Measurements from ENCODE around the gene IL16. TPM values are rescaled to one million over a fixed set of nuclear protein-coding genes. Genes with fewer than 3 reads are reported as not detected.
A peak's percentile ranks its signal among the peaks of the same experiment; 100 is the strongest.

The IL16 gene
- total RNA-seq, 2 experiments from 2014 or later, result 76.0 to 81.3 TPM

DNA sequence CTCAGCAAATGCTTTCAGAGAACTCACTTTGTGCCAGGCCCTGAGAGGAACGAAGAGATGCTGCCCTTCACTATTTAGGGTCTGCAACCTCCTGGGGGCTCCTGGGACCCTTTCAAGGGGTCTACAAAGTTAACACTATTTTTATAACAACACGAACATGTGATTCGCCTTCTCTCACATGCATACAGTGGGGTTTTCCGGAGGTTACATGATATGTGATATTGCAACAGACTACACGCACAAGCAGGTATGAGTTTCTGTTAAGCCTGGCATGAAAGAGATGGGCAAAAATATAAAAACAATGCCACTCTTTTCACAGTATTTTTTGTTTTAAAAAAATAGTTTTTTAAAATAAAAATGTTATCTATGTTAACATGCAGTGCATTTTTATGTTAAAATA, 117.0 kb downstream of the IL16 start:
- no TSS peak for BruUV-seq (replicated peaks)
- H3K9me3 ChIP-seq (ENCODE audit: low read length), result no peaks in the 10 kb centered on the region
- peaks cover 6% of the 10 kb centered on the region; the same call in 1 of the 2 replicates for H4K20me1 ChIP-seq (ENCODE audit: insufficient read depth, low read length)
- TF ChIP-seq EZH2phosphoT487 (IDR thresholded peaks at IDR 0.05; ENCODE audit: borderline replicate concordance, low read depth, low read length), result no peak
- TF ChIP-seq, protein P1, sequence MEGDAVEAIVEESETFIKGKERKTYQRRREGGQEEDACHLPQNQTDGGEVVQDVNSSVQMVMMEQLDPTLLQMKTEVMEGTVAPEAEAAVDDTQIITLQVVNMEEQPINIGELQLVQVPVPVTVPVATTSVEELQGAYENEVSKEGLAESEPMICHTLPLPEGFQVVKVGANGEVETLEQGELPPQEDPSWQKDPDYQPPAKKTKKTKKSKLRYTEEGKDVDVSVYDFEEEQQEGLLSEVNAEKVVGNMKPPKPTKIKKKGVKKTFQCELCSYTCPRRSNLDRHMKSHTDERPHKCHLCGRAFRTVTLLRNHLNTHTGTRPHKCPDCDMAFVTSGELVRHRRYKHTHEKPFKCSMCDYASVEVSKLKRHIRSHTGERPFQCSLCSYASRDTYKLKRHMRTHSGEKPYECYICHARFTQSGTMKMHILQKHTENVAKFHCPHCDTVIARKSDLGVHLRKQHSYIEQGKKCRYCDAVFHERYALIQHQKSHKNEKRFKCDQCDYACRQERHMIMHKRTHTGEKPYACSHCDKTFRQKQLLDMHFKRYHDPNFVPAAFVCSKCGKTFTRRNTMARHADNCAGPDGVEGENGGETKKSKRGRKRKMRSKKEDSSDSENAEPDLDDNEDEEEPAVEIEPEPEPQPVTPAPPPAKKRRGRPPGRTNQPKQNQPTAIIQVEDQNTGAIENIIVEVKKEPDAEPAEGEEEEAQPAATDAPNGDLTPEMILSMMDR (conservative IDR thresholded peaks at IDR 0.05; ENCODE audit: low read length), result no peak
- H3K4me3 ChIP-seq (ENCODE audit: low read depth, low read length, poor library complexity, severe bottlenecking), result no peak overlapping the region
- ChIA-PET CTCF (ENCODE audit: unreplicated experiment) (interaction anchor here (1.0 kb wide), 1 partner anchor 15 kb away, joined by 3 read pairs; no protein-coding TSS in a partner anchor), POLR2A (interaction anchor here (1.0 kb wide), 1 partner anchor 15 kb away, joined by 3 read pairs; no protein-coding TSS in a partner anchor)
- no peak overlapping the region for H3K4me2 ChIP-seq (ENCODE audit: low read length)
- no peaks in the 10 kb centered on the region for H3K9me2 ChIP-seq (ENCODE audit: insufficient read depth, low read length)
- DNase-seq (ENCODE audit: low spot score), result no peak
- H3K79me2 ChIP-seq (ENCODE audit: insufficient read depth, low read depth, low read length), result no peaks in the 10 kb centered on the region
- peaks cover 72% of the 10 kb centered on the region for H3K36me3 ChIP-seq (ENCODE audit: insufficient read depth, low read length)
- intact Hi-C loops (cut with micrococcal nuclease; ENCODE audit: unreplicated experiment), result no loop called here
- no peak overlapping the region for H3K27ac ChIP-seq (ENCODE audit: low read depth, low read length, poor library complexity, severe bottlenecking)
- no peak overlapping the region for H2AFZ ChIP-seq (ENCODE audit: low read length)
- peaks cover 69% of the 10 kb centered on the region for H3K4me1 ChIP-seq (ENCODE audit: insufficient read depth, low read length, poor library complexity, severe bottlenecking)

DNA sequence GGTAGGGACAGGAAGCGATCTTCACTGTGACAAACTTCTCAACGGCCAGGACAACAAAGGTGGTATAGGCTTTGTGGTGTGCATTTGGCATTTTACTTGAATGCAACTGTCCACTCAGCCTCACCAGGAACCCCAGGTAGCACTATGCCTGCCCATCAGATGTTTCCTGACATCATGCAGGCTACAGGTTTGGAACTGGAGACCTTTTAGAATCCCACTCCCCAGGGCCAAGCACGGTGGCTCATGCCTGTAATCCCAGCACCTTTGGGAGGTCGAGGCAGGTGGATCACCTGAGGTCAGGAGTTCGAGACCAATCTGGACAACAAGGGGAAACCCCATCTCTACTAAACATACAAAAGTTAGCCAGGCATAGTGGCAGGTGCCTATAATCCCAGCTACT, 117.7 kb downstream of the IL16 start:
- no peaks in the 10 kb centered on the region for H3K9me2 ChIP-seq (ENCODE audit: insufficient read depth, low read length)
- no TSS peak for BruUV-seq (replicated peaks)
- H3K4me3 ChIP-seq (ENCODE audit: low read depth, low read length, poor library complexity, severe bottlenecking), result no peak overlapping the region
- no peaks in the 10 kb centered on the region for H3K79me2 ChIP-seq (ENCODE audit: insufficient read depth, low read depth, low read length)
- ChIA-PET POLR2A (interaction anchor here (1.4 kb wide), 1 partner anchor 13 kb away, joined by 5 read pairs; no protein-coding TSS in a partner anchor), CTCF (ENCODE audit: unreplicated experiment) (no interaction called here)
- H3K9me3 ChIP-seq (ENCODE audit: low read length), result no peaks in the 10 kb centered on the region
- H3K4me1 ChIP-seq (ENCODE audit: insufficient read depth, low read length, poor library complexity, severe bottlenecking), result peaks cover 76% of the 10 kb centered on the region
- DNase-seq (ENCODE audit: low spot score), result no peak
- H3K4me2 ChIP-seq (ENCODE audit: low read length), result no peak overlapping the region
- no peak overlapping the region for H2AFZ ChIP-seq (ENCODE audit: low read length)
- H3K36me3 ChIP-seq (ENCODE audit: insufficient read depth, low read length), result peaks cover 72% of the 10 kb centered on the region
- TF ChIP-seq, protein P1 (conservative IDR thresholded peaks at IDR 0.05; ENCODE audit: low read length), result no peak
- TF ChIP-seq EZH2phosphoT487 (IDR thresholded peaks at IDR 0.05; ENCODE audit: borderline replicate concordance, low read depth, low read length), result no peak
- H4K20me1 ChIP-seq (ENCODE audit: insufficient read depth, low read length), result peaks cover 6% of the 10 kb centered on the region; the same call in 1 of the 2 replicates
- no peak overlapping the region for H3K27ac ChIP-seq (ENCODE audit: low read depth, low read length, poor library complexity, severe bottlenecking)
- intact Hi-C loops (cut with micrococcal nuclease; ENCODE audit: unreplicated experiment), result no loop called here

DNA sequence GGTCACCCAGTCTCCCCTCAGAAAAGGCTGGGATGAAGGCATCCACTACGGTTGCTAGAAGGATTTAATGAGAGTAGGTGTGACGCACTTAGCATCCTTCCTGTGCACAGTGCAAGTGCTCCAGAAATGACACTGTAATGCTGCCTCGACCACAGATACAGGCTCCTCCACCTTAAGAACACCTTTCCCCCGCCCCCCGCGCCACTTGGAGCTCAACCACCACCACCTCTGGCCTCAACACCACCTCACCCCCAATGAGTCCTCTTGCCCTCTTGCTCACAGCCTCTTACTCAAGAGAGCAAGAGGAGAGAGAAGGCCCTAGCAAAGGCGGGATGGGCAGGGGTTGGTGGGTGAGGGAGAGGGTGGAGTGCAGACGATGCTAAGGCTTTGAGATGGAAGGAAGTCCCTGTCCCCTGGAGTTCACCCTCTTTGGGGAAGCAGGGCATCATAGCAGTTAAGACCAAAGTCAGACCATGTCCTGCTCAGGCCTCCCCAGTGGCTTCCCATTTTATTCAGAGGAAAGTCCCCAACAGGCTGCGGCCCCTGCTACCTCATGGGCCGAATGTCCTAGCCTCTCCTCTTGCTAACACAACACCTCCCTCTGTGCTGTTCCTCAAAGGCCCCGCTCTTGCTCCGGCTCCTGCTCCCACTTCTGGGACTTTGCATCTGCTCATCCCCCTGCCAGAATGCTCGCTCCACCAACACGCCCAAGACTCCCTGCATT, 118.9 kb downstream of the IL16 start:
- Histone ChIP-seq H3K79me2 (ENCODE audit: insufficient read depth, low read depth, low read length) (no peaks in the 10 kb centered on the region), H3K4me1 (ENCODE audit: insufficient read depth, low read length, poor library complexity, severe bottlenecking) (peaks cover 77% of the 10 kb centered on the region), H4K20me1 (ENCODE audit: insufficient read depth, low read length) (peaks cover 1% of the 10 kb centered on the region; the same call in 1 of the 2 replicates), H3K4me2 (ENCODE audit: low read length) (peak overlapping the region; percentile 83), H3K36me3 (ENCODE audit: insufficient read depth, low read length) (peaks cover 72% of the 10 kb centered on the region), H3K9me3 (ENCODE audit: low read length) (no peaks in the 10 kb centered on the region), H3K4me3 (ENCODE audit: low read depth, low read length, poor library complexity, severe bottlenecking) (no peak overlapping the region), H2AFZ (ENCODE audit: low read length) (no peak overlapping the region), H3K9me2 (ENCODE audit: insufficient read depth, low read length) (no peaks in the 10 kb centered on the region), H3K27ac (ENCODE audit: low read depth, low read length, poor library complexity, severe bottlenecking) (no peak overlapping the region)
- BruUV-seq (replicated peaks), result no TSS peak
- TF ChIP-seq, protein P1 (conservative IDR thresholded peaks at IDR 0.05; ENCODE audit: low read length), result no peak
- no peak for TF ChIP-seq EZH2phosphoT487 (IDR thresholded peaks at IDR 0.05; ENCODE audit: borderline replicate concordance, low read depth, low read length)
- intact Hi-C loops (cut with micrococcal nuclease; ENCODE audit: unreplicated experiment), result loop anchor here (2.0 kb wide), 1 partner anchor 23 kb away; no protein-coding TSS in a partner anchor
- DNase-seq (ENCODE audit: low spot score), result no peak
- ChIA-PET POLR2A (interaction anchor here (1.4 kb wide), 1 partner anchor 14 kb away, joined by 5 read pairs; no protein-coding TSS in a partner anchor), CTCF (ENCODE audit: unreplicated experiment) (no interaction called here)

Measured in OCI-LY7 (cell line).